Mesenchymal stem cell (in vitro differentiated cells and primary cell): ENCODE results near the gene TBL1X.
A peak's percentile ranks its signal among the peaks of the same experiment; 100 is the strongest.

Experiments used
- DNase-seq: peaks from one replicate; pipeline ENCODE4 v3.0.0-alpha.2; 2013
- H2AFZ ChIP-seq: one replicate; pipeline ENCODE4 v1.6.1; 2013; ENCODE audit warnings: low read depth, mild to moderate bottlenecking, control low read depth, inconsistent platforms, low read length, moderate library complexity
- H2AK5ac ChIP-seq: 2 replicates; pipeline ENCODE4 v1.6.1; 2013; ENCODE audit warnings: low read length, moderate library complexity, mild to moderate bottlenecking, inconsistent platforms; ENCODE audit not compliant: severe bottlenecking
- H2BK120ac ChIP-seq: one replicate; pipeline ENCODE4 v1.6.1; 2013; ENCODE audit warnings: low read depth, mild to moderate bottlenecking, inconsistent platforms, low read length, moderate library complexity
- H2BK12ac ChIP-seq, 2 experiments: one replicate each; pipeline ENCODE4 v1.6.1; 2013; ENCODE audit warnings: inconsistent platforms in 2 of 2, low read length in 2 of 2, mild to moderate bottlenecking in 2 of 2, moderate library complexity in 2 of 2, control low read depth in 1 of 2
- H2BK15ac ChIP-seq: one replicate; pipeline ENCODE4 v1.6.1; 2013; ENCODE audit warnings: mild to moderate bottlenecking, low read depth, inconsistent platforms; ENCODE audit not compliant: poor library complexity, severe bottlenecking
- H2BK5ac ChIP-seq: 2 replicates; pipeline ENCODE4 v1.6.1; 2013; ENCODE audit warnings: low read depth, mild to moderate bottlenecking, low read length, control low read depth, inconsistent platforms; ENCODE audit not compliant: poor library complexity, severe bottlenecking
- H3K14ac ChIP-seq, 2 experiments: one replicate each; pipeline ENCODE4 v1.6.1; 2013; ENCODE audit warnings: inconsistent platforms in 2 of 2, low read length in 2 of 2, control low read depth in 1 of 2, mild to moderate bottlenecking in 1 of 2, moderate library complexity in 1 of 2
- H3K18ac ChIP-seq, 2 experiments: one replicate each; pipeline ENCODE4 v1.6.1; 2013; ENCODE audit warnings: inconsistent platforms in 2 of 2, low read length in 2 of 2, control low read depth in 1 of 2, low read depth in 1 of 2, mild to moderate bottlenecking in 1 of 2
- H3K23ac ChIP-seq, 2 experiments: one replicate each; pipeline ENCODE4 v1.6.1; 2013; ENCODE audit warnings: inconsistent platforms in 2 of 2, low read length in 2 of 2, mild to moderate bottlenecking in 2 of 2, moderate library complexity in 2 of 2, control low read depth in 1 of 2
- H3K27ac ChIP-seq: 2 replicates; pipeline ENCODE4 v1.5.1; 2013; ENCODE audit warnings: mild to moderate bottlenecking, moderate library complexity, low read length, control low read depth, inconsistent platforms; ENCODE audit not compliant: poor library complexity, severe bottlenecking
- H3K27me3 ChIP-seq, 2 experiments: 2 replicates each; pipeline versions ENCODE4 v1.6.1 to v1.7.0; 2013; ENCODE audit warnings: low read length in 2 of 2, mild to moderate bottlenecking in 2 of 2, moderate library complexity in 2 of 2, control low read depth in 1 of 2, inconsistent platforms in 1 of 2; ENCODE audit not compliant: control insufficient read depth in 1 of 2, insufficient read depth in 1 of 2
- H3K36me3 ChIP-seq, 2 experiments: 2 replicates each; pipeline versions ENCODE4 v1.6.1 to v1.7.0; 2013; ENCODE audit warnings: low read length in 2 of 2, control low read depth in 1 of 2, inconsistent platforms in 1 of 2, low read depth in 1 of 2, mild to moderate bottlenecking in 1 of 2; ENCODE audit not compliant: insufficient read depth in 2 of 2, control insufficient read depth in 1 of 2
- H3K4ac ChIP-seq, 2 experiments: one replicate each; pipeline ENCODE4 v1.6.1; 2013; ENCODE audit warnings: inconsistent platforms in 2 of 2, low read length in 2 of 2, mild to moderate bottlenecking in 2 of 2, moderate library complexity in 2 of 2, control low read depth in 1 of 2, low read depth in 1 of 2
- H3K4me1 ChIP-seq: 2 replicates; pipeline ENCODE4 v1.6.1; 2013; ENCODE audit warnings: low read depth, low read length, control low read depth; ENCODE audit not compliant: control insufficient read depth, insufficient read depth
- H3K4me2 ChIP-seq: 2 replicates; pipeline ENCODE4 v1.6.1; 2013; ENCODE audit warnings: low read length, mild to moderate bottlenecking, inconsistent platforms; ENCODE audit not compliant: poor library complexity, severe bottlenecking
- H3K4me3 ChIP-seq, 2 experiments: 2 replicates each; pipeline versions ENCODE4 v1.5.1 to v1.7.0; 2013; ENCODE audit warnings: low read length in 2 of 2, mild to moderate bottlenecking in 2 of 2, control low read depth in 1 of 2, low read depth in 1 of 2; ENCODE audit not compliant: insufficient read depth in 1 of 2
- H3K79me1 ChIP-seq: replicated peaks from 2 replicates; pipeline ENCODE4 v1.6.1; 2013; ENCODE audit warnings: mild to moderate bottlenecking, control low read depth, low read length, inconsistent platforms; ENCODE audit not compliant: poor library complexity, severe bottlenecking
- H3K9ac ChIP-seq: 2 replicates; pipeline ENCODE4 v1.7.0; 2013; ENCODE audit warnings: mild to moderate bottlenecking, low read length, moderate library complexity
- H3K9me3 ChIP-seq: 2 replicates; pipeline ENCODE4 v1.7.0; 2013; ENCODE audit warnings: mild to moderate bottlenecking, low read length; ENCODE audit not compliant: control insufficient read depth
- H4K8ac ChIP-seq: one replicate; pipeline ENCODE4 v1.6.1; 2013; ENCODE audit warnings: inconsistent platforms, mild to moderate bottlenecking, low read length, moderate library complexity
- H4K91ac ChIP-seq: one replicate; pipeline ENCODE4 v1.6.1; 2013; ENCODE audit warnings: mild to moderate bottlenecking, low read length, inconsistent platforms
- WGBS: methylation state at CpG from one replicate; pipeline ENCODE4 v1.1.7; 2013; ENCODE audit warnings: mixed read lengths; 5-methylcytosine and 5-hydroxymethylcytosine counted together

Gene TBL1X

DNA sequence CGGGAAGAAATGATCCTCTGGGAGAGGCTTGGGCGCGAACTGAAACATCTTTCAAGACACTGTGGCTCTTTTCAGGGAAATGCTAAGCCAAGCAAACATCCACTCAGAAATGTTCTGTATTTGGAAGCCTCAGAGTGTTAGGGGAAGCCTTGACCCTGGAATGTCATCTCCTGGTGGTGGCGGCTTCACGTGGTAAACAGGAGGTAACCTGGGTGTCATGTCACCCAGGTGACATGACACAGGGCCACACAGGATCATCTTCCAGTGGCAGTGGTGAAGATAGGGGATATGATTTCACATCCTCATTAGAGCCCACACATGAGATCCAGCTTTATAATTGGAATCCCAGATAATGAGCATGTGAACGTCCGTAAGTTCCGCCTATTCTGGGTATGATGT is 140.0 kb downstream of the TBL1X start:
- no peak overlapping the region for H3K23ac ChIP-seq
- no peak overlapping the region for H3K4me3 ChIP-seq
- no peaks in the 10 kb centered on the region for H3K27me3 ChIP-seq
- H3K27ac ChIP-seq = peak overlapping the region; percentile 95
- H3K9ac ChIP-seq = peak overlapping the region; percentile 40
- no peak overlapping the region for H2BK120ac ChIP-seq
- peaks cover 4% of the 10 kb centered on the region for H3K79me1 ChIP-seq
- WGBS = 93% methylated on average over 5 of the region's 8 CpGs
- H3K4me2 ChIP-seq = peak overlapping the region; percentile 39
- H4K8ac ChIP-seq = no peak overlapping the region
- no peak for DNase-seq
- H3K14ac ChIP-seq = no peak overlapping the region
- H3K4me1 ChIP-seq = peaks cover 18% of the 10 kb centered on the region
- peak overlapping the region; percentile 84 for H2AK5ac ChIP-seq
- peak overlapping the region; percentile 73 for H2BK5ac ChIP-seq
- no peak overlapping the region for H2AFZ ChIP-seq
- H3K9me3 ChIP-seq = no peaks in the 10 kb centered on the region
- no peak overlapping the region for H2BK15ac ChIP-seq
- H3K18ac ChIP-seq = no peak overlapping the region
- H3K36me3 ChIP-seq = no peaks in the 10 kb centered on the region
- H4K91ac ChIP-seq = no peak overlapping the region
- H3K4ac ChIP-seq = no peak overlapping the region
- no peak overlapping the region for H2BK12ac ChIP-seq

- H3K4ac ChIP-seq = no peak overlapping the region
- H2BK12ac ChIP-seq = no peak overlapping the region
- H3K18ac ChIP-seq = no peak overlapping the region
- H3K4me2 ChIP-seq = no peak overlapping the region
- peak overlapping the region; percentile 95 for H3K27ac ChIP-seq
- no peak overlapping the region for H2AFZ ChIP-seq
- no peak overlapping the region for H2BK120ac ChIP-seq
- no peaks in the 10 kb centered on the region for H3K9me3 ChIP-seq
- no peak overlapping the region for H3K9ac ChIP-seq
- H3K4me3 ChIP-seq = no peak overlapping the region
- no peak overlapping the region for H4K91ac ChIP-seq
- no peak for DNase-seq
- H2BK15ac ChIP-seq = no peak overlapping the region
- no peaks in the 10 kb centered on the region for H3K36me3 ChIP-seq
- H3K23ac ChIP-seq = no peak overlapping the region
- no peak overlapping the region for H2BK5ac ChIP-seq
- no peaks in the 10 kb centered on the region for H3K27me3 ChIP-seq
- H3K79me1 ChIP-seq = peaks cover 2% of the 10 kb centered on the region
- peaks cover 18% of the 10 kb centered on the region for H3K4me1 ChIP-seq
- no peak overlapping the region for H4K8ac ChIP-seq
- no peak overlapping the region for H2AK5ac ChIP-seq
- no peak overlapping the region for H3K14ac ChIP-seq
These were observed 140.6 kb downstream of the TBL1X start for GRCh38 chrX:9605484-9605883.

- H3K4me1 ChIP-seq = peaks cover 24% of the 10 kb centered on the region
- H2AK5ac ChIP-seq = no peak overlapping the region
- 93% methylated on average over 7 of the region's 7 CpGs for WGBS
- H3K9me3 ChIP-seq = no peaks in the 10 kb centered on the region
- H3K18ac ChIP-seq = no peak overlapping the region
- H3K36me3 ChIP-seq = no peaks in the 10 kb centered on the region
- H3K4ac ChIP-seq = no peak overlapping the region
- H3K9ac ChIP-seq = no peak overlapping the region
- no peak overlapping the region for H3K27ac ChIP-seq
- no peak overlapping the region for H2BK5ac ChIP-seq
- H3K27me3 ChIP-seq = no peaks in the 10 kb centered on the region
- H4K8ac ChIP-seq = no peak overlapping the region
- no peak overlapping the region for H2BK120ac ChIP-seq
- peaks cover 4% of the 10 kb centered on the region for H3K79me1 ChIP-seq
- H2AFZ ChIP-seq = no peak overlapping the region
- no peak overlapping the region for H3K4me3 ChIP-seq
- H2BK15ac ChIP-seq = no peak overlapping the region
- no peak overlapping the region for H3K4me2 ChIP-seq
- DNase-seq = no peak
- no peak overlapping the region for H2BK12ac ChIP-seq
- no peak overlapping the region for H4K91ac ChIP-seq
- H3K23ac ChIP-seq = no peak overlapping the region
- H3K14ac ChIP-seq = no peak overlapping the region
These were observed 142.1 kb downstream of the TBL1X start for GRCh38 chrX:9606971-9607370.

DNA sequence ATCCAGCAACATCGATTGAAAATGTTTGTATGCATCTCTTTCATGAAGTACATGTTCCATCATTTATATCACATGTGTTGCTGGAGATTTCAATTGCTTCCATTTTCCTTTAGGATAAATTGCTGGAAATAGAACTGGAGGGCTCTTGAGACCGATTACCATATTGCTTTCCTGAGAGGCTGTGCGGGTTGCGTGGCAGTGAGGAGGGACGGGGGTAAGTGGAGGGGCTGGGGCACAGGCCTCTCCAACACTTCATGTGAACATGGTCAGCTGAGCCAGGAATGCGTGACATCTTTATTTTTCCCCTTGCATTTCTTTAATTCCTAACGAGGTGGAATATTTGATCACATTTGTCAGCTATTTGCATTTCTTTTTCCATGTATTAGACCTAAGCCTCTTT is 144.6 kb downstream of the TBL1X start:
- Histone ChIP-seq H2BK12ac (no peak overlapping the region), H3K14ac (no peak overlapping the region), H2BK120ac (no peak overlapping the region), H3K27ac (no peak overlapping the region), H3K4me1 (peaks cover 17% of the 10 kb centered on the region), H3K4me3 (no peak overlapping the region), H3K27me3 (no peaks in the 10 kb centered on the region), H4K8ac (no peak overlapping the region), H3K36me3 (no peaks in the 10 kb centered on the region), H3K4ac (no peak overlapping the region), H3K18ac (no peak overlapping the region), H3K9ac (no peak overlapping the region), H4K91ac (no peak overlapping the region), H3K4me2 (no peak overlapping the region), H2AK5ac (no peak overlapping the region), H3K9me3 (no peaks in the 10 kb centered on the region), H2AFZ (no peak overlapping the region), H3K79me1 (peaks cover 4% of the 10 kb centered on the region), H2BK15ac (no peak overlapping the region), H2BK5ac (no peak overlapping the region), H3K23ac (no peak overlapping the region)
- WGBS = 100% methylated on average over 4 of the region's 7 CpGs
- no peak for DNase-seq
